Fibroblast of lung (primary cell): ENCODE results near the gene MRPS15. TPM values are rescaled to one million over a fixed set of nuclear protein-coding genes. Genes with fewer than 3 reads are reported as not detected.
"Not testable (repeated sequence)": the region's sequence is repeated elsewhere in the genome, so short reads cannot be mapped to it uniquely, and the experiment has no call there.

Experiments used
- DNase-seq, 2 donors: peaks; one replicate each; pipeline versions ENCODE4 v3.0.0 to v3.0.0-alpha.2; 2010; ENCODE audit warnings: low read depth in 2 of 2
- H2AFZ ChIP-seq: 2 replicates; pipeline ENCODE4 v1.5.1; 2012; ENCODE audit warnings: low read length, control low read depth, inconsistent platforms
- H3K27ac ChIP-seq: 2 replicates; pipeline ENCODE4 v1.5.1; 2011; ENCODE audit warnings: low read length, control low read depth; ENCODE audit not compliant: insufficient read depth
- H3K27me3 ChIP-seq: 2 replicates; pipeline ENCODE4 v1.5.1; 2011; ENCODE audit warnings: mild to moderate bottlenecking, low read length; ENCODE audit not compliant: control insufficient read depth, insufficient read depth
- H3K36me3 ChIP-seq: 2 replicates; pipeline ENCODE4 v1.5.1; 2011; ENCODE audit warnings: low read length; ENCODE audit not compliant: control insufficient read depth, insufficient read depth
- H3K4me1 ChIP-seq: 2 replicates; pipeline ENCODE4 v1.5.1; 2011; ENCODE audit warnings: low read length; ENCODE audit not compliant: control insufficient read depth, insufficient read depth; ENCODE audit errors: extremely low read depth
- H3K4me2 ChIP-seq: 2 replicates; pipeline ENCODE4 v1.5.1; 2011; ENCODE audit warnings: low read length, control low read depth; ENCODE audit not compliant: insufficient read depth; ENCODE audit errors: extremely low read depth
- H3K4me3 ChIP-seq, 4 experiments: fragments of 200-600 bp in 1 of 4; sonication (generic) in 1 of 4; replicated peaks in 1 of 4; 2 replicates each; pipeline ENCODE4 v1.5.1; 2011 to 2016; ENCODE audit warnings: low read length in 4 of 4, low read depth in 3 of 4, mild to moderate bottlenecking in 3 of 4, control low read depth in 2 of 4, inconsistent platforms in 1 of 4, mixed read lengths in 1 of 4; ENCODE audit not compliant: insufficient read depth in 1 of 4; ENCODE audit errors: control extremely low read depth in 1 of 4
- H3K79me2 ChIP-seq: 2 replicates; pipeline ENCODE4 v1.5.1; 2012; ENCODE audit warnings: mild to moderate bottlenecking, low read length, inconsistent platforms; ENCODE audit not compliant: control insufficient read depth, insufficient read depth
- H3K9ac ChIP-seq: 2 replicates; pipeline ENCODE4 v1.5.1; 2011; ENCODE audit warnings: mild to moderate bottlenecking, low read length, control low read depth; ENCODE audit not compliant: insufficient read depth
- H3K9me3 ChIP-seq: 2 replicates; pipeline ENCODE4 v1.5.1; 2012; ENCODE audit warnings: low read depth, low read length; ENCODE audit not compliant: control insufficient read depth, insufficient read depth
- H4K20me1 ChIP-seq: 2 replicates; pipeline ENCODE4 v1.5.1; 2011; ENCODE audit warnings: low read length; ENCODE audit not compliant: control insufficient read depth, insufficient read depth; ENCODE audit errors: extremely low read depth
- CTCF ChIP-seq, 2 donors: IDR thresholded peaks in 1 of 2; conservative IDR thresholded peaks in 1 of 2; 1 replicate in 1 of 2; 2 replicates in 1 of 2; pipeline ENCODE4 v1.5.1; 2011 to 2012; ENCODE audit warnings: low read length in 2 of 2, control low read depth in 1 of 2, inconsistent platforms in 1 of 2, low read depth in 1 of 2, mild to moderate bottlenecking in 1 of 2
- EZH2 ChIP-seq: IDR thresholded peaks from 2 replicates; pipeline ENCODE4 v1.5.1; 2012; ENCODE audit warnings: low read length, control low read depth, mild to moderate bottlenecking; ENCODE audit errors: missing control alignments
- polyA plus RNA-seq, 2 donors: library from polyadenylated mRNA; depleted of rRNA in 1 of 2; stranded (reverse) in 1 of 2; unstranded in 1 of 2; fragments of >200 nt; gene quantifications; 2 replicates each; pipeline ENCODE4 v1.2.1, GENCODE V29; 2011 to 2012; ENCODE audit warnings: missing spikeins in 1 of 2
- total RNA-seq: library from RNA; depleted of rRNA; stranded (reverse); fragments of >200 nt; gene quantifications from 2 replicates; pipeline ENCODE4 v1.2.1, GENCODE V29; 2014

The MRPS15 gene
- total and polyA plus RNA-seq, 2 donors (not counting 1 experiment from before 2014, with no cell fraction given): 75.5 to 99.1 TPM

- Histone ChIP-seq H3K4me2 (no peak overlapping the region), H3K9ac (no peak overlapping the region), H3K9me3 (no peaks in the 10 kb centered on the region), H2AFZ (no peak overlapping the region), H4K20me1 (no peaks in the 10 kb centered on the region), H3K79me2 (no peaks in the 10 kb centered on the region), H3K27ac (no peak overlapping the region), H3K4me3 (no peak overlapping the region), H3K4me1 (no peaks in the 10 kb centered on the region), H3K36me3 (no peaks in the 10 kb centered on the region), H3K27me3 (peaks cover 8% of the 10 kb centered on the region)
- DNase-seq: no peak
- TF ChIP-seq CTCF (conservative IDR thresholded peaks at IDR 0.05 in 1 of 2, IDR thresholded peaks at IDR 0.05 in 1 of 2; ENCODE audit: low read depth in 1 of 2, low read length in 2 of 2): no peak
- no peak for TF ChIP-seq EZH2
These were observed 28.3 kb upstream of the MRPS15 start for GRCh38 chr1:36492491-36492890.

GRCh38 chr1:36489258-36490051 lies 25.3 kb upstream of the MRPS15 start:
- not testable (repeated sequence) for H3K79me2 ChIP-seq, H3K27me3 ChIP-seq, H4K20me1 ChIP-seq, DNase-seq, H3K4me1 ChIP-seq, H2AFZ ChIP-seq, H3K36me3 ChIP-seq, H3K4me2 ChIP-seq, H3K4me3 ChIP-seq, H3K9ac ChIP-seq, H3K9me3 ChIP-seq, H3K27ac ChIP-seq

GRCh38 chr1:36487906-36488305 lies 23.7 kb upstream of the MRPS15 start:
- Histone ChIP-seq H3K27me3 (peaks cover 17% of the 10 kb centered on the region), H3K9me3 (no peaks in the 10 kb centered on the region), H3K9ac (no peak overlapping the region), H3K36me3 (no peaks in the 10 kb centered on the region), H3K27ac (no peak overlapping the region), H3K4me2 (no peak overlapping the region), H2AFZ (no peak overlapping the region), H3K79me2 (no peaks in the 10 kb centered on the region), H3K4me1 (no peaks in the 10 kb centered on the region), H3K4me3 (no peak overlapping the region), H4K20me1 (no peaks in the 10 kb centered on the region)
- TF ChIP-seq CTCF (conservative IDR thresholded peaks at IDR 0.05 in 1 of 2, IDR thresholded peaks at IDR 0.05 in 1 of 2; ENCODE audit: low read depth in 1 of 2, low read length in 2 of 2): no peak
- TF ChIP-seq EZH2: no peak
- no peak for DNase-seq

GRCh38 chr1:36487336-36487725 lies 23.1 kb upstream of the MRPS15 start:
- H3K9me3 ChIP-seq, H3K9ac ChIP-seq, H4K20me1 ChIP-seq, H3K27ac ChIP-seq, H3K79me2 ChIP-seq, H3K4me3 ChIP-seq, H3K36me3 ChIP-seq, H3K4me1 ChIP-seq, H2AFZ ChIP-seq, H3K4me2 ChIP-seq, DNase-seq: not testable (repeated sequence)
- peaks cover 13% of the 10 kb centered on the region for H3K27me3 ChIP-seq
